Measurements from ENCODE around the gene KCNQ2.

The KCNQ2 gene

DNA sequence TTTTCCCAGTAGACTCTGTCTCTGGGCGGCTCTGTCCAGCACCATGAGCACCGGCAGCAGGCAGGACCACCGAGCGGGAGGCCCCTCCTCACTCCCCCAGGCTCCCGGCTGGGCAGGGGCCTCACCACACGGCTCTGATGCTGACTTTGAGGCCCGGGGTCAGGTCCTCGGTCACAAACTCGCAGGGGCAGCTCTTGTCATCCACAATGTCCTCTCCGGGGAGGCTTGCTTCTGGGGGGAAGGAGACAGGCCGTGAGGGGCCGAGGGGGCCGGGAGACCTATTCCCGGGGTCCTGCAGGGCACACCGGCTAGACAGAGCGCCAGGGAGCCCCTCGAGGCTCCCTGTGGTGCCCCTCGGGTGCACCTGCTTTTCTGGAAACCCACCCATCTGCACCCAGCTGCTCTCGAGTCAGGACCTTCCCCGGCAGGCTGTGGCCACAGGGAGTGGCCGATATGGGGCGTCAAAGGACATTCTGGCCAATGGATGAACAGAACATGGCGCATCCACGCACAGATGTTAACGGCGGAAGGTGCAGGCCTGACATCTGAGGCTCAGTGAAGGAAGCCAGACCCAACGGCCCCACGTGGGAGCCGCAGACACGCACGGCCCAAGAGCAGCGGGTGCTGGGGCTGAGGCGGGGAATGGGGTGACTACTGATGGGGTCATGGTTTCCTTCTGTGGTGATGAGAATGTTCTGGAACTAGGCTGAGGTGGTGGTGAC lies 58.3 kb downstream of the KCNQ2 start:
- DNase-seq = no peak

DNA sequence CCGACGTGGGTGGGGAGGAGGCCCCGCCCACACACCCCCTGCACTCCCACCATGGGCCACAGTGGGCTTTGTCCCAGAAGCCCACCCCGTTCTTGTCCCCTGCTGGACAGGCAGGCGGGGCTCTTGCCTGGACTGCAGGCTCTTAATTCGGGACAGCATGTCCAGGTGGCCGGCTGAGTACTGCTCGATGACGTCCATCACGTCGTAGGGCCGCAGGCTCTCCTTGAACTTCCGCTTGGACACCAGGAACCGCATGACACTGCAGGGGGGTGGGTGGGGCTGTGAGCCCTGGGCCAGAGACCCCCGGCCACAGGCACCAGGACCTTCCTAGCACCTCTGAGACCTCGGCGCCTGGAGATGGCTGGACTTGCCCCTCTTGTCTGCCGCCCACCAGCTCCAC lies 59.1 kb downstream of the KCNQ2 start:
- no peak for DNase-seq

- no peak for DNase-seq
These were observed 59.6 kb downstream of the KCNQ2 start for GRCh38 chr20:63412889-63413288.

GRCh38 chr20:63411898-63412631 lies 60.4 kb downstream of the KCNQ2 start:
- DNase-seq = no peak

- no peak for DNase-seq
These were observed 61.1 kb downstream of the KCNQ2 start for GRCh38 chr20:63411151-63411897.

DNA sequence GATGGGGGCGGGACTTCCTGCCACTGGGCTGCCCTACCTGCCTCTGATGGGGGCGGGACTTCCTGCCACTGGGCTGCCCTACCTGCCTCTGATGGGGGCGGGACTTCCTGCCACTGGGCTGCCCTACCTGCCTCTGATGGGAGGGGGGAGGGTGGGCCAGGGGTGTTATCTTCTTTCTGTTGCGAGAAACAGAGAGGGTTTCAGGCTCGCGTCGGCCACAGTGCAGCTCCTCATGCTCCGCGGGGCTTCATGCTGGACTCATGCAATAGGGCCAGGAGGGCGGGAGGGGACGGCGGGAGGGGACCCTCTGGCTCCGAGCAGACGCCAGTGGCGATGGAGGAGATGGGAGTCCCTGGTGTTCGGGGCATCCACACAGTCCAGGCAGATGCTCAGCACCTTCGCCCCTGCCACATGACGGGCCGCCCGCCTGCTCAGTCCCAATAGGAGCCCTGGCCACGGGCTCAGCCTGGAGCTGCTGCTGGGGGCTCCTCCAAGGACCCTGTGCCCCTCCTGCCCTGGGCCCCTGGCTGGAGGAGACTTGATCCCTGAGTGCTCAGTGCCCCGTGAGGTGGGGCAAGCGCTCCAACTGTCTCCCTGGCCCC lies 62.5 kb downstream of the KCNQ2 start:
- no peak for DNase-seq

DNA sequence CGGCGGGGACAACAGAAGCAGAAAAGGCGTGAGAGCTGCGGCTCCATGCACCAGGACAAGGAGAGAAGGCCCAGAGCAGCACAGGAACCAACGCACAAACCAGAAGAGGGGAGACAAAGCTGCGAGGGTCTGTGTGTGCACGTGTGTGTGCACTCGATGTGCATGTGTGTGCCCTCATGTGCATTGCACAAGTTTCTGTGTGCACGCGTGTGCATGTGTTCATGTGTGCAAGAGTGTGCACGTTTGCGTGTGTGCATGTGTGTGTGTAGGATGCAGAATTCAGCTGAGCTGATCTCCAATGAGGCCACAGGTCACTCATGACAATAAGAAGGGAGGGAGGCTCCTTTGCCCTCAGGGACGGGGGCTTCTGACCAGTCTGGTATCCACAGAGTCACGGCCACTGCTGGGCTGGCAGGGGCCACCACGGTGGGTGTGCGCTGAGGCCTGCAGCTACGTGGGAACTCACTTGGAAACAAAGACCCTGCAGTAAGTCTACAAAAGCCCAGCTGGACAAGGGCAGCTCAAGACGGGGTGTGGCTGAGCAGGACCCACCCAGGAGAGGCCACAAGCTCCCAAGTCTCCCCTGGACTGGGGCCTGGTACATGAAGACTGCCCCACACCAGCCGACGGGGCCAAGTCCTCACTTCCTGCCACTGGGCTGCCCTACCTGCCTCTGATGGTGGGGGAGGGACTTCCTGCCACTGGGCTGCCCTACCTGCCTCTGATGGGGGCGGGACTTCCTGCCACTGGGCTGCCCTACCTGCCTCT lies 63.2 kb downstream of the KCNQ2 start:
- no peak for DNase-seq

- DNase-seq = no peak
These were observed 63.8 kb downstream of the KCNQ2 start for GRCh38 chr20:63408684-63409046.

GRCh38 chr20:63407928-63408683 lies 64.3 kb downstream of the KCNQ2 start:
- no peak for DNase-seq

DNA sequence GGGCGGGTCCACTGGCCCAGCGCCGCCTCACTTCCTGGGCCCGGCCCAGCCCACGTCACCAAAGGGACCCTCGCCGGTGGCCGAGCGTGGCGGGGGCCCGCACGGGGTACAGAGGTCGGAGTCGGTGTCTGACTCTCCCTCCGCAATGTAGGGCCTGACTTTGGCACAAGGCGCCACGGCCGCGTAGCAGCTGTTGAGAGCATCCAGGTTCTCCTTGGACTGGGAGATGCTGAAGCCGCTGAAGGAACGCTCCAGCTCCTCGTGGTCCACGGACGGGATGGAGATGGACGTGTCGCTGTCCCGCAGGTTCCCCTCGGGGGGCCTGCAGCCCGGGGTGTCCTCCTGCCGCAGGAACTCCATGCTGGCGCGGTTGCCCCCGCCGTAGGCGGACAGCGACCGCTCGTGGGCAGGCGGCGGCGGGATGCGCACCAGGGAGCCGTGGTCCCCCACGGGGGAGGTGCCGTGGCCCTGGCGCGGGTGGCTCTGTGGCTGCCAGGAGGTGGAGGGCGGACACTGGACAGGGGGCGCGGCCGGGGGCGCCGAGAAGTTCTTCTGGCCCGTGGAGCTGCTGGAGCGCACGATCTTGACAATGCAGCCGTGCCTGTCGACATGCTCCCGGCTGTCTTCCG lies 65.7 kb downstream of the KCNQ2 start:
- DNase-seq = no peak

DNA sequence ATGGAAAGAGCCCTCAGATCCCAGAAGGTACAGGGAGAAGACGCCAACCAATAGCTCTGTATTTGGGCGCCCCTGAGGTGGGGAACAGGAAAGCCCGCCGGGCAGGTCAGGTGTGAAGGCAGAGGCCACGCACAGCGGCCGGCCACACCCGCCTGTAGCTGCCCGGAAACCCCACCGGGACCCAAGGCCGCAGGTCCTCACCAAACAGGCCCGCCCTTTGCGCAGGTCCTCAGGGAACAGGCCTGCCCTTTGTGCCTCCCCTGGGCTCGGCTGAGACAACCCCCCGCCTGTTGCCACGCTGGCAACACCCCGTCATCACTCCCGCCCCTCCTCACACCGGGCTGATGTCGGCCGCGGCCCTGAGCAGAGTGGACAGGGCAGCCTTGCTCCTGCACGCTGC lies 66.4 kb downstream of the KCNQ2 start:
- no peak for DNase-seq

- no peak for DNase-seq
These were observed 67.2 kb downstream of the KCNQ2 start for GRCh38 chr20:63405102-63405730.

GRCh38 chr20:63404129-63405085 lies 68.0 kb downstream of the KCNQ2 start:
- DNase-seq = no peak

- no peak for DNase-seq
These were observed 68.9 kb downstream of the KCNQ2 start for GRCh38 chr20:63403403-63404105.

- DNase-seq = no peak
These were observed 69.6 kb downstream of the KCNQ2 start for GRCh38 chr20:63402860-63403220.

GRCh38 chr20:63402181-63402859 lies 70.1 kb downstream of the KCNQ2 start:
- no peak for DNase-seq

GRCh38 chr20:63401384-63402110 lies 70.9 kb downstream of the KCNQ2 start:
- no peak for DNase-seq

Measured in SHP77 (cell line).